ENCODE measurements around the gene IPCEF1. TPM values are rescaled to one million over a fixed set of nuclear protein-coding genes. Genes with fewer than 3 reads are reported as not detected.

IPCEF1 gene
- total and polyA plus RNA-seq, 7 donors = 0.03 to 0.46 (median 0.24) TPM

- DNase-seq (no peak), ATAC-seq (no peak)
- intact Hi-C loops (cut with DNase I) = no loop called here
- no peaks in the 10 kb centered on the region for H3K9me3 ChIP-seq
- H3K27me3 ChIP-seq (ENCODE audit: insufficient read depth in 3 of 3, low read length in 2 of 3) = no peaks in the 10 kb centered on the region
- TF ChIP-seq CTCF (IDR thresholded peaks at IDR 0.05) = no peak
- WGBS, 3 donors = 78 to 95% (median 84%) methylated on average over 2 of the region's 2 CpGs
- no peaks in the 10 kb centered on the region for H3K4me1 ChIP-seq
- no peaks in the 10 kb centered on the region for H3K36me3 ChIP-seq (ENCODE audit: insufficient read depth in 1 of 2, low read depth in 1 of 2)
- H3K27ac ChIP-seq = no peak overlapping the region
- H3K4me3 ChIP-seq = no peak overlapping the region
Measured at GRCh38 chr6:154112181-154112809, 244.3 kb downstream of the IPCEF1 start.

- no peak for DNase-seq
- TF ChIP-seq CTCF (IDR thresholded peaks at IDR 0.05) = no peak
Measured at GRCh38 chr6:154111025-154111424, 245.6 kb downstream of the IPCEF1 start.

DNA sequence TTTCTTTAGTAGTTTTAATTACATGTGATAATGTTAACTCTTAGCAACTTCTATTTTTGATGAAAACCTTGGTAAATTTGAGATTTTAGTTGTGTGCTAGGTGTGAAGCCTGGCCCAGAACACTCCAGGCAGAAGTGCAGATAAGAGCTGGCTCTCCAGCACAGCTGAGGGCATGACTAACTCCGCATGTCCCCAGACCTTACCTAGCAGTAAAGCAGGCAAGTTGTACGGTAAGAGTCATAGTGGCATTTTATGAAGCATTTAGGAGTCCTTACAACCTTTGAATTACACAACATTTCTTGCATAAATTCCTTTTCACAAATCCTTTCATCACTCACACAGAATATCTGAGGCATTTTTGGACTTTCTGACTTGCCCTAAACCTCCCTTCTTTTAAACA is 250.4 kb downstream of the IPCEF1 start:
- 83 to 91% (median 90%) methylated on average over 2 of the region's 2 CpGs for WGBS, 3 donors
- intact Hi-C loops (cut with DNase I) = no loop called here
- H3K27ac ChIP-seq = no peak overlapping the region
- no peak for DNase-seq
- no peaks in the 10 kb centered on the region for H3K9me3 ChIP-seq
- H3K4me3 ChIP-seq = no peak overlapping the region
- TF ChIP-seq CTCF (IDR thresholded peaks at IDR 0.05) = no peak
- H3K27me3 ChIP-seq (ENCODE audit: insufficient read depth in 3 of 3, low read length in 2 of 3) = no peaks in the 10 kb centered on the region
- no peak for ATAC-seq
- no peaks in the 10 kb centered on the region for H3K4me1 ChIP-seq
- H3K36me3 ChIP-seq (ENCODE audit: insufficient read depth in 1 of 2, low read depth in 1 of 2) = no peaks in the 10 kb centered on the region

More at GRCh38 chr6:154111025-154111424, 245.6 kb downstream of the IPCEF1 start:
- Histone ChIP-seq H3K27me3 (ENCODE audit: insufficient read depth in 3 of 3, low read length in 2 of 3) (no peaks in the 10 kb centered on the region), H3K27ac (no peak overlapping the region), H3K4me1 (no peaks in the 10 kb centered on the region), H3K4me3 (no peak overlapping the region), H3K36me3 (ENCODE audit: insufficient read depth in 1 of 2, low read depth in 1 of 2) (no peaks in the 10 kb centered on the region), H3K9me3 (no peaks in the 10 kb centered on the region)
- intact Hi-C loops (cut with DNase I) = no loop called here
- no peak for ATAC-seq
- WGBS, 3 donors = 86 to 92% (median 90%) methylated on average over 1 of the region's 1 CpG

Other genes with a start within 250 kb of the IPCEF1 start
- 1 to 10 TPM; 2.2 to 4.7 (median 3.2) TPM for gene CNKSR3, start 153.9 kb upstream of the IPCEF1 start, total RNA-seq
- gene CNKSR3, start 153.9 kb upstream of the IPCEF1 start, polyA plus RNA-seq = 1 to 10 TPM in 2 of 3 donors, under 1 TPM in 1; 0.90 to 2.8 (median 1.1) TPM